RWPE1 (cell line): ENCODE results near the gene EVA1A.

Experiments used
- CTCF ChIA-PET: fragments of 350-600 bp; sonication (Branson Sonifier 250); formaldehyde crosslinking; extraction: SDS; loops from one replicate; lab custom pipeline; 2021; lab: Yijun Ruan, JAX
- POLR2A ChIA-PET: fragments of 400-600 bp; formaldehyde crosslinking; extraction: SDS; loops from one replicate; lab custom pipeline; 2020; ENCODE audit warnings: antibody characterized with exemption; ENCODE audit not compliant: low non-redundant PET; lab: Yijun Ruan, JAX
- DNase-seq: peaks from one replicate; pipeline ENCODE4 v3.0.0; 2012; ENCODE audit warnings: low spot score
- H3K27ac ChIP-seq: fragments of 450-650 bp; 2 replicates; pipeline ENCODE4 v1.5.1; 2017
- CTCF ChIP-seq: fragments of 450-650 bp; conservative IDR thresholded peaks from 2 replicates; pipeline ENCODE4 v1.5.1; 2017; ENCODE audit warnings: low read depth, mild to moderate bottlenecking

EVA1A gene

GRCh38 chr2:75571730-75572430, 11.1 kb upstream of the EVA1A start:
- POLR2A ChIA-PET = no interaction called here
- CTCF ChIA-PET = no interaction called here
- H3K27ac ChIP-seq = no peak overlapping the region
- no peak for DNase-seq
- no peak for TF ChIP-seq CTCF

- DNase-seq = no peak
- TF ChIP-seq CTCF = no peak
- no peak overlapping the region for H3K27ac ChIP-seq
- CTCF ChIA-PET = interaction anchor here (0.7 kb wide), 1 partner anchor 103 kb away, joined by 3 read pairs; no protein-coding TSS in a partner anchor
- POLR2A ChIA-PET = no interaction called here
Measured at GRCh38 chr2:75570948-75571729, 10.4 kb upstream of the EVA1A start.

- CTCF ChIA-PET = interaction anchor here (0.5 kb wide), 1 partner anchor 10 kb away, joined by 4 read pairs; no protein-coding TSS in a partner anchor
- no peak overlapping the region for H3K27ac ChIP-seq
- POLR2A ChIA-PET = no interaction called here
- no peak for DNase-seq
- TF ChIP-seq CTCF = no peak
Measured at GRCh38 chr2:75570024-75570947, 9.5 kb upstream of the EVA1A start.

- ChIA-PET POLR2A (no interaction called here), CTCF (interaction anchor here (0.5 kb wide), 1 partner anchor 9 kb away, joined by 4 read pairs; no protein-coding TSS in a partner anchor)
- no peak for DNase-seq
- no peak overlapping the region for H3K27ac ChIP-seq
- no peak for TF ChIP-seq CTCF
Measured at GRCh38 chr2:75569546-75569945, 8.8 kb upstream of the EVA1A start.

- ChIA-PET CTCF (interaction anchor here (0.6 kb wide), 2 partner anchors 19 to 93 kb away, joined by 3 to 4 read pairs; no protein-coding TSS in a partner anchor), POLR2A (no interaction called here)
- DNase-seq = no peak
- no peak overlapping the region for H3K27ac ChIP-seq
- TF ChIP-seq CTCF = no peak
Measured at GRCh38 chr2:75568174-75568573, 7.4 kb upstream of the EVA1A start.
